ENCODE data around the gene OR4F6. TPM values are rescaled to one million over a fixed set of nuclear protein-coding genes. Genes with fewer than 3 reads are reported as not detected.
"Not testable (repeated sequence)": the region's sequence is repeated elsewhere in the genome, so short reads cannot be mapped to it uniquely, and the experiment has no call there.

OR4F6 gene
- total and polyA plus RNA-seq, 2 donors (not counting 1 experiment from before 2014, with no cell fraction given), result not detected

DNA sequence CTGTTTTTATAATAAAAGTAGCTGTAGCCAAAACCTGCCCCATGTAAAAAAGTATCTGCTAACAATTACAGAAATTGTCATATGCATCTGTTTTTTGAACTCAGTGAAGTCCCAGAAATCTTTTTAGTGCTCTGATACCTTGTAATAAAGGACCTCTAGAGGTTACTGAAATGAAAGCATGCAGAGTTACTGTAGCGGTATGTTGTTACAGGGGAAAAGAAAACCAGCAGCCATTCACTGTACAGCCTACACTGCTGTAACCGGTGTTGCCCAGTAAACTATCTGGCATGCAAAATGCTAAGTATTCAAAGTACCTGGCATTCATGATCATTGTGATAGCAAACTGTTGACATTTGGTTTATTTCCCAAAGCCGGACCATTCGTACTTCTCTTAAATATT lies 12.6 kb upstream of the OR4F6 start:
- H3K4me1 ChIP-seq (ENCODE audit: control insufficient read depth, extremely low read depth, insufficient read depth, low read length); DNase-seq (ENCODE audit: low read depth in 2 of 2); H3K9ac ChIP-seq (ENCODE audit: insufficient read depth, low read length); H3K9me3 ChIP-seq (ENCODE audit: control insufficient read depth, insufficient read depth, low read depth, low read length); H3K27me3 ChIP-seq (ENCODE audit: control insufficient read depth, insufficient read depth, low read length); H3K4me2 ChIP-seq (ENCODE audit: extremely low read depth, insufficient read depth, low read length); H3K36me3 ChIP-seq (ENCODE audit: control insufficient read depth, insufficient read depth, low read length); H3K27ac ChIP-seq (ENCODE audit: insufficient read depth, low read length); H3K79me2 ChIP-seq (ENCODE audit: control insufficient read depth, insufficient read depth, low read length); H3K4me3 ChIP-seq (replicated peaks in 1 of 4; ENCODE audit: control extremely low read depth in 1 of 4, insufficient read depth in 1 of 4, low read depth in 3 of 4, low read length in 4 of 4); H2AFZ ChIP-seq (ENCODE audit: low read length); H4K20me1 ChIP-seq (ENCODE audit: control insufficient read depth, extremely low read depth, insufficient read depth, low read length): not testable (repeated sequence)

DNA sequence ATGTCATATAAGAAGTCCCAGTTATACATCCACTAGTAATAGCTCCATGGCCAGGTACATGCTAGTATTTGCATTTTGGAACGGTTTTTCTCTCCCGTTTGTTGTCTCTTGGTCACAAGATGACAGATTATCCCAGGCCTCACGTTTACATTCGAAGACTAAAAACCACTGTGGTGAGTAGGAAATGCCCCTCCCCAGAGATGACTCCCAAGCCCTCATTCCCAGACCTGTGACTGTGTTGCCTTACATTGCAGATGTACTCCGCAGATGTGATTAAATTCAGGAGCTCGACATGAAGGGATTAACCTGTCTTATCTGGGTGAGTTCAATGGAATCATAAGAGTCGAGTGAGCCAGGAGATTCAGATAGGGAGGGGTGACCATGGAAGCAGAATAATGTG lies 9.3 kb upstream of the OR4F6 start:
- not testable (repeated sequence) for H3K9me3 ChIP-seq (ENCODE audit: control insufficient read depth, insufficient read depth, low read depth, low read length); H3K27ac ChIP-seq (ENCODE audit: insufficient read depth, low read length); H3K4me2 ChIP-seq (ENCODE audit: extremely low read depth, insufficient read depth, low read length); H3K79me2 ChIP-seq (ENCODE audit: control insufficient read depth, insufficient read depth, low read length); H3K36me3 ChIP-seq (ENCODE audit: control insufficient read depth, insufficient read depth, low read length); H2AFZ ChIP-seq (ENCODE audit: low read length); H3K27me3 ChIP-seq (ENCODE audit: control insufficient read depth, insufficient read depth, low read length); H3K4me1 ChIP-seq (ENCODE audit: control insufficient read depth, extremely low read depth, insufficient read depth, low read length); H3K4me3 ChIP-seq (replicated peaks in 1 of 4; ENCODE audit: control extremely low read depth in 1 of 4, insufficient read depth in 1 of 4, low read depth in 3 of 4, low read length in 4 of 4); H3K9ac ChIP-seq (ENCODE audit: insufficient read depth, low read length); H4K20me1 ChIP-seq (ENCODE audit: control insufficient read depth, extremely low read depth, insufficient read depth, low read length)
- peak in 1 of 2 donors; percentile 57 for DNase-seq (ENCODE audit: low read depth in 2 of 2)

DNA sequence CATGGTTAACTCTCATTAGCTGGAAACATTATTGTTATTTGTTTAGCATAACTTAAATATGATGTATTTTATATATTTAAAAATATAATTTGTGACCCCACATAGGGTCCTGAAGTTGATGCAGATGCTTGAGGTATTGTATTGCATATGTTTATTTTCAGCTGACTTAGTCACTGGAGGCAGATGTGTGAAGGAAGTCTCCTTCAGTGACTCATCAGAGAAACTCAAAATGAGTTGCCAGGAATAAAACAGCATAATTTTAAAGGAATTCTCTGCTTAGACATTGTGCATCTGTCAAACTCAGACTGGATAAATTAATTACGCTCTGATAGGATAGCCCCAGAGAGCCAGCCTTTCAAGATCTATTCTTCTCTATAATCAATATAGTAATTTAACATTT lies 7.9 kb upstream of the OR4F6 start:
- Histone ChIP-seq H3K27me3 (ENCODE audit: control insufficient read depth, insufficient read depth, low read length) (no peaks in the 10 kb centered on the region), H3K4me3 (replicated peaks in 1 of 4; ENCODE audit: control extremely low read depth in 1 of 4, insufficient read depth in 1 of 4, low read depth in 3 of 4, low read length in 4 of 4) (no peak overlapping the region), H3K9me3 (ENCODE audit: control insufficient read depth, insufficient read depth, low read depth, low read length) (no peaks in the 10 kb centered on the region), H4K20me1 (ENCODE audit: control insufficient read depth, extremely low read depth, insufficient read depth, low read length) (no peaks in the 10 kb centered on the region), H3K9ac (ENCODE audit: insufficient read depth, low read length) (no peak overlapping the region), H3K4me1 (ENCODE audit: control insufficient read depth, extremely low read depth, insufficient read depth, low read length) (peaks cover 10% of the 10 kb centered on the region), H3K36me3 (ENCODE audit: control insufficient read depth, insufficient read depth, low read length) (no peaks in the 10 kb centered on the region), H3K4me2 (ENCODE audit: extremely low read depth, insufficient read depth, low read length) (no peak overlapping the region), H3K27ac (ENCODE audit: insufficient read depth, low read length) (peak overlapping the region; percentile 31), H3K79me2 (ENCODE audit: control insufficient read depth, insufficient read depth, low read length) (no peaks in the 10 kb centered on the region), H2AFZ (ENCODE audit: low read length) (no peak overlapping the region)
- DNase-seq (ENCODE audit: low read depth in 2 of 2), result peak; percentile 90
- TF ChIP-seq EZH2 (IDR thresholded peaks at IDR 0.05; ENCODE audit: low read length, missing control alignments), result no peak
- TF ChIP-seq, protein P1, sequence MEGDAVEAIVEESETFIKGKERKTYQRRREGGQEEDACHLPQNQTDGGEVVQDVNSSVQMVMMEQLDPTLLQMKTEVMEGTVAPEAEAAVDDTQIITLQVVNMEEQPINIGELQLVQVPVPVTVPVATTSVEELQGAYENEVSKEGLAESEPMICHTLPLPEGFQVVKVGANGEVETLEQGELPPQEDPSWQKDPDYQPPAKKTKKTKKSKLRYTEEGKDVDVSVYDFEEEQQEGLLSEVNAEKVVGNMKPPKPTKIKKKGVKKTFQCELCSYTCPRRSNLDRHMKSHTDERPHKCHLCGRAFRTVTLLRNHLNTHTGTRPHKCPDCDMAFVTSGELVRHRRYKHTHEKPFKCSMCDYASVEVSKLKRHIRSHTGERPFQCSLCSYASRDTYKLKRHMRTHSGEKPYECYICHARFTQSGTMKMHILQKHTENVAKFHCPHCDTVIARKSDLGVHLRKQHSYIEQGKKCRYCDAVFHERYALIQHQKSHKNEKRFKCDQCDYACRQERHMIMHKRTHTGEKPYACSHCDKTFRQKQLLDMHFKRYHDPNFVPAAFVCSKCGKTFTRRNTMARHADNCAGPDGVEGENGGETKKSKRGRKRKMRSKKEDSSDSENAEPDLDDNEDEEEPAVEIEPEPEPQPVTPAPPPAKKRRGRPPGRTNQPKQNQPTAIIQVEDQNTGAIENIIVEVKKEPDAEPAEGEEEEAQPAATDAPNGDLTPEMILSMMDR (conservative IDR thresholded peaks at IDR 0.05 in 1 of 2, IDR thresholded peaks at IDR 0.05 in 1 of 2; ENCODE audit: low read depth in 1 of 2, low read length in 2 of 2), result no peak

DNA sequence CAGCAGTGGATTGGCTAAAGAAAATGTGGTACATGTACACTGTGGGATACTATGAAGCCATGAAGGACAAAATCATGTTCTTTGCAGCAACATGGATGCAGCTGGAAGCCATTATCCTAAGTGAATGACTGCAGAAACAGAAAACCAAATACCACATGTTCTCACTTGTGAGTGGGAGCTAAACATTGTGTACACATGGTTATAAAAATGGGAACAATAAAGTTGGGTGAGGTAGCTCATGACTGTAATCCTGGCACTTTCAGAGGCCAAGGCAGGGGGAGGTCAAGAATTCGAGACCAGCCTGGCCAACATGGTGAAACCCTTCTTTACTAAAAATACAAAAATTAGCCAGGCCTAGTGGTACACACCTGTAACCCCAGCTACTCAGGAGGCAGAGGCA lies 3.6 kb upstream of the OR4F6 start:
- H2AFZ ChIP-seq (ENCODE audit: low read length), result no peak overlapping the region
- H3K4me2 ChIP-seq (ENCODE audit: extremely low read depth, insufficient read depth, low read length), result no peak overlapping the region
- no peak for DNase-seq (ENCODE audit: low read depth in 2 of 2)
- no peak overlapping the region for H3K4me3 ChIP-seq (replicated peaks in 1 of 4; ENCODE audit: control extremely low read depth in 1 of 4, insufficient read depth in 1 of 4, low read depth in 3 of 4, low read length in 4 of 4)
- H3K9me3 ChIP-seq (ENCODE audit: control insufficient read depth, insufficient read depth, low read depth, low read length), result no peaks in the 10 kb centered on the region
- H4K20me1 ChIP-seq (ENCODE audit: control insufficient read depth, extremely low read depth, insufficient read depth, low read length), result no peaks in the 10 kb centered on the region
- no peak overlapping the region for H3K27ac ChIP-seq (ENCODE audit: insufficient read depth, low read length)
- no peaks in the 10 kb centered on the region for H3K79me2 ChIP-seq (ENCODE audit: control insufficient read depth, insufficient read depth, low read length)
- H3K36me3 ChIP-seq (ENCODE audit: control insufficient read depth, insufficient read depth, low read length), result no peaks in the 10 kb centered on the region
- no peak overlapping the region for H3K9ac ChIP-seq (ENCODE audit: insufficient read depth, low read length)
- TF ChIP-seq EZH2 (IDR thresholded peaks at IDR 0.05; ENCODE audit: low read length, missing control alignments), result no peak
- TF ChIP-seq, protein P1 (conservative IDR thresholded peaks at IDR 0.05 in 1 of 2, IDR thresholded peaks at IDR 0.05 in 1 of 2; ENCODE audit: low read depth in 1 of 2, low read length in 2 of 2), result no peak
- no peaks in the 10 kb centered on the region for H3K27me3 ChIP-seq (ENCODE audit: control insufficient read depth, insufficient read depth, low read length)
- peaks cover 10% of the 10 kb centered on the region for H3K4me1 ChIP-seq (ENCODE audit: control insufficient read depth, extremely low read depth, insufficient read depth, low read length)
